Esophagus (tissue), 2 donors: ENCODE measurements around the gene CCDC188. TPM values are rescaled to one million over a fixed set of nuclear protein-coding genes. Genes with fewer than 3 reads are reported as not detected.
A peak's percentile ranks its signal among the peaks of the same experiment; 100 is the strongest.

Experiments
- H3K27ac ChIP-seq, 2 donors: one replicate each; pipeline ENCODE4 v1.5.1; 2013; ENCODE audit warnings: low read depth in 2 of 2, mild to moderate bottlenecking in 2 of 2, inconsistent platforms in 1 of 2, low read length in 1 of 2, moderate library complexity in 1 of 2
- H3K27me3 ChIP-seq, 2 donors: one replicate each; pipeline ENCODE4 v1.6.1; 2013; ENCODE audit warnings: low read length in 2 of 2, control low read depth in 1 of 2, mild to moderate bottlenecking in 1 of 2; ENCODE audit not compliant: insufficient read depth in 2 of 2, control insufficient read depth in 1 of 2
- H3K36me3 ChIP-seq, 2 donors: one replicate each; pipeline ENCODE4 v1.6.1; 2013; ENCODE audit warnings: low read length in 1 of 2; ENCODE audit not compliant: control insufficient read depth in 2 of 2, insufficient read depth in 2 of 2
- H3K4me1 ChIP-seq, 2 donors: one replicate each; pipeline ENCODE4 v1.6.1; 2013; ENCODE audit warnings: low read length in 1 of 2; ENCODE audit not compliant: control insufficient read depth in 2 of 2, insufficient read depth in 2 of 2
- H3K4me3 ChIP-seq, 2 donors: one replicate each; pipeline ENCODE4 v1.5.1; 2013; ENCODE audit warnings: low read length in 2 of 2, mild to moderate bottlenecking in 2 of 2, low read depth in 1 of 2, moderate library complexity in 1 of 2
- H3K9me3 ChIP-seq, 2 donors: one replicate each; pipeline ENCODE4 v1.6.1; 2013; ENCODE audit warnings: mild to moderate bottlenecking in 2 of 2, low read depth in 1 of 2, low read length in 1 of 2, moderate library complexity in 1 of 2; ENCODE audit not compliant: control insufficient read depth in 2 of 2, insufficient read depth in 1 of 2
- whole genome bisulfite sequencing, 2 donors: extraction: QIAGEN DNeasy Blood & Tissue Kit; methylation state at CpG; one replicate each; pipeline ENCODE4 v1.1.7; 2013; 5-methylcytosine and 5-hydroxymethylcytosine counted together
- polyA plus RNA-seq, 2 donors: library from polyadenylated mRNA; stranded (reverse); fragments of 200-250 nt; gene quantifications; one replicate each; pipeline ENCODE4 v1.2.3, GENCODE V29; 2013
- donor health status: healthy with polysubstance abuse.
- donor health status: Bipolar disorder and iron deficiency.

CCDC188 gene
- polyA plus RNA-seq, 2 donors, result 0.35 to 0.65 TPM

DNA sequence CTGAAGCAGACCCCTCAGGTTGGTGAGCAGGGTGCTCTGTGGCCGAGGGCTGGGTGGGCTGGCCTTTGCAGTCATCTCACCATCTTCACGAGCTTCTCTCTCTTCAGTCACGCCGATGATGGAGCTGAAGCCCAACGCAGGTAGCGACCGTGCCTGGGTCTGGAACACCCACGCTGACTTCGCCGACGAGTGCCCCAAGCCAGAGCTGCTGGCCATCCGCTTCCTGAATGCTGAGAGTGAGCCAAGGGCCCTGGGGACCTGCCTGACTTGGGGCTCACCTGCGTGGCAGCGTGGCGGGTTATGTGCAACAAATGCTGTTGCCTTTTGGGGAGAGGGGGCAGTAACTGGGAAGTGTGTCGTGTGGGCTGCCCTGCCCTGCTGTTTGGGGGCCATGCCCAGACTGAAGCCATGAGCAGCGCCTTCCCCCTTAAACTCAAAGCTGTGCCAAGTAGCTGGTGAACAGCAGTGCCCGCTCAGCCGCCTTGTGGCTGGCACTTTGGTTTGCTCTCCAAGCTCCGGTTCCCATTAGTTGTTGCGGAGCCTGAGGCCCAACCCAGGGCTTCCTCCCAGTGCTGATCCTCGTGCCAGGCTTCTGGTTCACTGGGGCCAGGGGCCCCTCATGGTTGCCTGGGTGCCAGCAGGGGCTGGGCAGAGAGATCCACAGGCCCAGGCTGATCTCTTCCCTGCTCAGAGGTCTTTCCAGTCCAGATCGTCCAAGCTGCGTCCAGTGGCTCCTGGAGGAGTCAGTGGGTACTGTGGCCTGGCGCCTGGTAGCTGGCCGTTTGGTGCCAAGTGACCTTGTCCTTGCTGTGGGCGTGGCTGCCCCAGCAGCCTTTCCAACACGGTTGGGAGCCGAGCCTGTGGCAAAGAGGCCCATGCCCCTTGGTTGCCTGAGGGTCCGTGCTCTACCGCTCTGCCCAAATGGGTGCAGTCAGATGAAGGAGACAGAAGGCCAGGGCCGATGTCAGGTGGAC lies 25.4 kb downstream of the CCDC188 start:
- Histone ChIP-seq H3K36me3 (peaks cover 7 to 60% of the 10 kb centered on the region in 2 donors), H3K4me3 (no peak overlapping the region), H3K27ac (no peak overlapping the region), H3K9me3 (no peaks in the 10 kb centered on the region), H3K4me1 (peaks cover 0 to 1% of the 10 kb centered on the region in 2 donors), H3K27me3 (no peaks in the 10 kb centered on the region)
- 88 to 89% methylated on average over 32 of the region's 32 CpGs for WGBS, 2 donors

DNA sequence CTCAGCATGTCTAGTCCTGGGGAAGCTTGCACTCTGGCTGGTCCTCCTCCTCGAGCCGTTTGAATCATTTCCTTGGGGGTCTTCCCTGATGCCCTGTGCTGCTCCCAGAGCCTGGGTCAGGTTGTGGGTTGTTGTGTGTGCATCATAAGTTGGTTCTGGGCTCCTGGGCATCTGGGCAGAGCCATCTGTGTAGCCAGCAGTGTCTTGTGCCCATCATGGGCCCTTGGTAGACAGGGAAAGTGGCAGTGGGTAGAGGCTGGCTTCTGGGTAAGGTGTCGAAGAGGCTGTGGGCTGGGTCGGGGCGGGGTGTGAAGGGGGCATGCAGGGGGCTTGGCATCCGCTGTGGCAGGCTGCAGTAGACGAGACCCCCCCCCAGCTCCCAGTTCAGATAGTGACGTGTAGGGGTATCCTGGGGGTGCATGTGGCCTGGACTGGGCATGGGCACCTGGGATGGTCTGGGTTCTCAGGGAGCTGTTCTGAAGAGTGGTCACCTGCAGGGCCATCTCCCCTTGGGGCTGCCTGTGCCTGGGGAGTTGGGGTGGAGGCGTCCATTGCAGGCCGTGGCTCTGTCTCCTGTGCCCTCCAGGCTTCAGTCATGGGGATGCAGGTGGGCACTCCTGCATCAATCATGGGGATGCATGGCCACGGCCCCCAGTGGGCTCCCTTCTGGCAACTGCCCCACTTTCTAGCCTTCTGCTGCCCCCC lies 26.6 kb downstream of the CCDC188 start:
- peaks cover 13 to 67% of the 10 kb centered on the region in 2 donors for H3K36me3 ChIP-seq

DNA sequence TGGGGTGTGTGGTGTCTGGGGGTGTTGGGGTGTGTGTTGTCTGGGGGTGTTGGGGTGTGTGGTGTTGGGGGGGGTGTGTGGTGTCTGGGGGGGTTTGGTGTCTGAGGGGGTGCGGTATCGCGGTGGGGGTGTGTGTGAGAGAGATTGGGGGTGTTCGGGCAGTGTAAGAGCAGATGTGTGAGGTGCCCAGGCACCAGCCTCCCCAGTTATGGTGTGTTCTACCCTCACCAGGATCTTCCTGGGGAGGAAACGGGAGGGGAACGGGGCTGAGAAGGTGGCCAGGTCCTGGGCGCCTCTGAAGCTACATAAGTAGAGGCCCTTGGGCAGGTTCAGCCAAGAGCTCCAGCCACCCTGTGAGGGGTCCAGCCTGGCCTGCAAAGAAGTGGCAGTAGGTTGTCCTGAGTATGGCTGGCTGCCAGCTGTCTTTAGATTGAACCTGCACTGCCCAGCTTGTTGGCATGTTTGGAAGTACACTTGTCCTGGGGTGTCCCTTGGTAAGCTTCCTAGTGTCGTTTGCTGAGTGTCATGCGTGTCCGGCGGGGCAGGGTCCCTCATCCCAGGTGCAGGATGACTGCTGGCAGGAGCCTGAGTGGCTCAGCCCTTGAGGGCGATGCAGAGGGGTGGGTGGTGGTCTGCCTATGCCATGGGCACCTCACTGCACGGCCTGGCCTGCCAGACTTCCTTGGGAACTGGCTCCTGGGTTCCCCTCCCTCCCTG lies 27.3 kb downstream of the CCDC188 start:
- Histone ChIP-seq H3K27ac (no peak overlapping the region), H3K4me1 (peaks cover 0 to 2% of the 10 kb centered on the region in 2 donors), H3K36me3 (peaks cover 13 to 67% of the 10 kb centered on the region in 2 donors), H3K9me3 (no peaks in the 10 kb centered on the region), H3K4me3 (no peak overlapping the region), H3K27me3 (no peaks in the 10 kb centered on the region)
- 93 to 95% methylated on average over 13 of the region's 13 CpGs for WGBS, 2 donors

More for the DNA sequence above, 26.6 kb downstream of the CCDC188 start:
- Histone ChIP-seq H3K4me3 (no peak overlapping the region), H3K9me3 (no peaks in the 10 kb centered on the region), H3K4me1 (peaks cover 0 to 2% of the 10 kb centered on the region in 2 donors), H3K27ac (no peak overlapping the region), H3K27me3 (no peaks in the 10 kb centered on the region)
- 89 to 91% methylated on average over 10 to 11 of the region's 11 CpGs for WGBS, 2 donors

DNA sequence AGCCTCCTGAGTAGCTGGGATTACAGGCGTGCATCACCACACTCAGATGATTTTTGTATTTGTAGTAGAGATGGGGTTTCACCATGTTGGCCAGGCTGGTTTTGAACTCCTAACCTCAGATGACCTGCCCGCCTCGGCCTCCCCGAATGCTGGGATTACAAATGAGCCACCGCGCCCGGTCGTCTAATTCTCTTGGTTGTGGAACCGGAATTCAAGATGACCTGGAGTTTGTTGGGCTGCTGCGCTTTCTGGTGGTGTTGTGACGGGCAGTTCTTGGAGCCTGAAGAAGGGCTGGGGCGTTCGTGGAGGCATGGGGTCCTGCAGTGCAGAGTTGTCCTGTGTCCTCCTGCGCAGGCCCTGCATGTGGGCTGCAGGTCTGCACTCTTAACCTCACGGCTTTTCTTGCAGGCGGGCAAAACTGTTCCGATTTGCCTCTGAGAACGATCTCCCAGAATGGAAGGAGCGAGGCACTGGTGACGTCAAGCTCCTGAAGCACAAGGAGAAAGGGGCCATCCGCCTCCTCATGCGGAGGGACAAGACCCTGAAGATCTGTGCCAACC lies 28.9 kb downstream of the CCDC188 start:
- 91 to 92% methylated on average over 22 of the region's 22 CpGs for WGBS, 2 donors

DNA sequence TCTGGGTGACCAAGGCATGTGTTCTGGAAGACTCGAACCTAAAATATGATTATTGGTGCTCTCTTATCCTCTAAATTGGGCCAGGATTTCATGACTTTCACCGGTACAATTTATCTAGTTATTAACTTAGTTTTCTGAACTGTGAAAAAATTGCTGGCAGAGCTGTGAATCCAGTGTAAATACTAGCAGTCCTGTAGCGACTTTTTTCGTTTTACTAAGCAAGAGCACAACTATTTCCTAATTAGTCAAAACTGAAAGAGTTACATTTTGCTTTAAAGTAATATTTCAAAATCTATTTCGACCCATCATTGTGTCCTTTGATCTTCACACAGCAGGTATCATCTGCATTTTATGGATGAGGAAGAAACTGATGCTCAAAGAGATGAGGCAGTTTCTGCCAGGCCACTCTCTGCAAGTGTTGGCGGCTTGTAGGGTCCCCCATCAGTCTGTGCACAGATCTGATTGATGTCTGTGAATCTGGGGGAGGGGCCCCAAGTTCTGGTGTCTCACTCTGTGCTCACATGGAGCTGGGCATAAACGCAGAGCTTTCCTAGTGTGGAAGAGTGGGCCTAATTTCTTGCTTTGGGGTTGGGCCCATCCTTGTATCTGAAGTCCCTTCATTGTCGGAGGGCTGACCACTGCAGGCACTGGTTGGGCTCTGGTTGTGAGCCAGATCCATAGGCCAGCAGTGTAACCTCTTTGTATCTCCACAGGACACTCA lies 32.4 kb downstream of the CCDC188 start:
- H3K4me3 ChIP-seq, result peak overlapping the region; percentile 86 to 88
- H3K4me1 ChIP-seq, result peaks cover 8 to 9% of the 10 kb centered on the region in 2 donors
- H3K36me3 ChIP-seq, result peaks cover 15 to 43% of the 10 kb centered on the region in 2 donors
- 11 to 15% methylated on average over 8 of the region's 8 CpGs for WGBS, 2 donors
- H3K9me3 ChIP-seq, result no peaks in the 10 kb centered on the region
- H3K27me3 ChIP-seq, result no peaks in the 10 kb centered on the region
- peak overlapping the region in 1 of 2 donors; percentile 77 for H3K27ac ChIP-seq

More for the DNA sequence above, 28.9 kb downstream of the CCDC188 start:
- Histone ChIP-seq H3K4me3 (no peak overlapping the region), H3K9me3 (no peaks in the 10 kb centered on the region), H3K4me1 (peaks cover 0 to 2% of the 10 kb centered on the region in 2 donors), H3K36me3 (peaks cover 13 to 58% of the 10 kb centered on the region in 2 donors), H3K27ac (no peak overlapping the region), H3K27me3 (no peaks in the 10 kb centered on the region)

DNA sequence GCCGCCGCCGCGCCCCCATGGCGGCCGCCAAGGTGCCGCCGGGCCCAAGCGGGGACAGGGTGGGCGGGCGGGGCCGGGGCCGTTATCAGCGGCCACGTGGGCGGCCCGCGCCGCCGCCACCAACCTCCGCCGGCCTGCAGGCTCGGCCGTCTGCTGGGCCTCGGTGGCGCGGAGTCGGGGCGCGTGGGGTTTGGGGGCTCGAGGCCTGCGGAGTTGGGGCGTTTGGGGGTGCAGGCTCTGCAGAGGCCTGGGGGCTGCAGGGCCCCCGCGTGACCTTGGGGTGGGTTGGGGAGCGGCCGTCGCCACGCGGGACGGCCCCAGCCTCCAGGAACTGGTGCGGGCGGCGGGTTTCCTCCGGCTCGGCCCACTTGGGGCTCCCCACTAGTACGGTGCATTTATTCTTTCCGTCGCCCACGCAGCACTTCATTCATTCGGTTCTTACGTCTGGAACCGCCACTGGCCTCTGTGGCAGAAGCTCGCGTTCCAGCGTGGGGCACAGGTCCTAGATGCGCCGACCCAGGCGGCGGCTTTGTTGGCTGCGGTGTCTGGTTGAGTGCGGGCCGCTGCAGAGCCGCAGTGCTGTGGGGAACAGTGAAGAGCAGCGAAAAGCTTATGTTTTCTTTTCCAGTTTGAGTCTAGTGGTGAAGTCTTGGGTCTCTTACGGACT lies 33.1 kb downstream of the CCDC188 start:
- peaks cover 8 to 9% of the 10 kb centered on the region in 2 donors for H3K4me1 ChIP-seq
- peak overlapping the region; percentile 66 to 77 for H3K27ac ChIP-seq
- no peaks in the 10 kb centered on the region for H3K9me3 ChIP-seq
- H3K27me3 ChIP-seq, result no peaks in the 10 kb centered on the region
- WGBS, 2 donors, result 0 to 1% methylated on average over 43 to 66 of the region's 66 CpGs
- peaks cover 15 to 44% of the 10 kb centered on the region in 2 donors for H3K36me3 ChIP-seq
- peak overlapping the region; percentile 86 to 88 for H3K4me3 ChIP-seq

DNA sequence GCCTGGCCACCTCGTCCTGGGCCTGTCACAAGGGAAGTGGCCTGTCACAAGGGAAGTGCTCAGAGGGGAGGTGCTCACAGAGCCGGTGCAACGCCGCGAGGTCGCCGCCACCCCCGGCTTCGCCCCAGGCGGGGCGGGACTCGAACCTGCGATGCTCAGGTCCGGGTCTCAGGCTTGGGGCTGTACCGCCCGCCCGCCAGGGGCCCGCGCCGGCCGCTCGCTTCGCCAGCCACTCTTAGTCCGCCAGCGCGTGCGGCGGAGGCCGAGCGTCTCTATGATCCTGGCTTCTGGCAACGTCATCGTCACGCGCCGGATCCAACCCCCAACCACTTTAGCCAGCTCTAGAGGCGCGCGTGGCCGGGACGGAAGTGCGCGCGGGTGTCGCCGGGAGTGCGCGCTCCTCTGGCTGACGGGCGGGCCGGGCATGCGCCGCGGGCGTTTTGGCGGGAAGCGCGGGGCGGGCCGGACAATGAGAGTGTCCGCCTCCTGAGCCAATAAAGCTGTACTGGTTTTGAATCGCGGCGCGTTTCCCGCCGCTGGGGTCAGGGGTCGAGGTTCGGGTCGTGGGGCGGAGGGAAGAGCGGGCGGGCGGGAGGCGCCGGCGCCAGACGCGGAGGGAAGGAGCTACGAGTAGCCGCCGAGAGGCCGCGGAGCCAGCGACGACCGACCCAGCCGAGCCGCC lies 33.8 kb downstream of the CCDC188 start, which contains the start of gene TRMT2A:
TSS of gene TRMT2A (minus strand) at position 276 of the 682 bp plus-strand sequence. CDS start 320 bp downstream, outside the sequence.
- peaks cover 15 to 45% of the 10 kb centered on the region in 2 donors for H3K36me3 ChIP-seq
- peak within 1 kb of the TSS; percentile 86 to 88 for H3K4me3 ChIP-seq
- H3K27ac ChIP-seq, result peak within 1 kb of the TSS; percentile 76 to 77
- H3K4me1 ChIP-seq, result peaks cover 8 to 9% of the 10 kb centered on the region in 2 donors
- H3K9me3 ChIP-seq, result no peaks in the 10 kb centered on the region
- H3K27me3 ChIP-seq, result no peaks in the 10 kb centered on the region
- WGBS, 2 donors, result 0% methylated on average over 71 to 88 of the region's 88 CpGs
